Heart left ventricle (tissue), 13 donors: ENCODE measurements around the gene ERI3.

ENCODE experiments used
- CTCF ChIP-seq, 12 donors: fragments of 200-600 bp; sonication (generic) in 4 of 12; IDR thresholded peaks; one replicate each; pipeline versions ENCODE4 v1.5.0 to v1.8.0; 2018 to 2022; ENCODE audit warnings: antibody characterized with exemption in 12 of 12, mild to moderate bottlenecking in 5 of 12
- POLR2A ChIP-seq, 2 donors: fragments of 450-650 bp; IDR thresholded peaks; one replicate each; pipeline ENCODE4 v1.6.1; 2017; ENCODE audit warnings: antibody characterized with exemption in 2 of 2, mild to moderate bottlenecking in 2 of 2, moderate library complexity in 2 of 2
- donor health status: ischemic (EF 13 %, LVEDD 7.1; RV severe dilation, severe dysfunction).
- donor health status: DM: no; HTN: yes; CAD: no.
- donor health status: DM: no; HTN: no; CAD: no.
- donor health status: ischemic (EF 25% LVEDD 6.9; RV normal size, moderate dysfunction).
- donor health status: ischemic (EF 25% LVEDD 5.7; RV mildly dilated, moderate dysfunction).
- donor health status: ischemic (EF 35%, LVEDD 5.7; RV mildly dilated, moderate dysfunction).
- donor health status: nonischemic (EF 11% LVEDD 7.7; RV severe dilation, severe dysfunction).
- donor health status: DM: yes; HTN: yes; CAD: no.
- donor health status: PGD.
- donor health status: ischemic (EF 29% LVEDD 5.4; RV normal size, mild dysfunction).
- donor health status: nonischemic (EF 23%, LVEDD 6.1; RV moderate dilation, normal function).

GRCh38 chr1:44243782-44244495 lies 111.1 kb downstream of the ERI3 start:
- TF ChIP-seq CTCF (IDR thresholded peaks at IDR 0.05), result no peak
- TF ChIP-seq POLR2A (IDR thresholded peaks at IDR 0.05), result no peak
